ENCODE results near the gene ANKRD33B. TPM values are rescaled to one million over a fixed set of nuclear protein-coding genes. Genes with fewer than 3 reads are reported as not detected.

ANKRD33B gene
- total RNA-seq, 1 experiment from 2014 or later = 6.9 TPM

- Histone ChIP-seq H3T11ph (ENCODE audit: low read length) (no peak overlapping the region), H2AK5ac (ENCODE audit: insufficient read length, low read length) (no peak overlapping the region), H3K4ac (ENCODE audit: low read depth, low read length) (no peak overlapping the region), H3K18ac (ENCODE audit: insufficient read length, low read depth, low read length) (no peak overlapping the region), H2AFZ (ENCODE audit: low read length) (no peak overlapping the region), H4K20me1 (ENCODE audit: control insufficient read depth, insufficient read depth, insufficient read length) (no peaks in the 10 kb centered on the region), H3K14ac (ENCODE audit: insufficient read depth, low read length) (no peak overlapping the region), H4K5ac (ENCODE audit: insufficient read length, low read depth, low read length) (no peak overlapping the region), H3K79me2 (ENCODE audit: insufficient read depth, low read length) (no peaks in the 10 kb centered on the region; the same call in 1 of the 2 replicates), H2BK15ac (ENCODE audit: low read depth, low read length) (no peak overlapping the region), H2BK12ac (ENCODE audit: insufficient read length, low read depth, low read length) (no peak overlapping the region), H3K27ac (ENCODE audit: insufficient read length, low read depth, low read length) (no peak overlapping the region), H4K8ac (replicated peaks; ENCODE audit: insufficient read length, low read depth, low read length) (no peak overlapping the region), H4K91ac (ENCODE audit: insufficient read length, low read depth, low read length) (no peak overlapping the region), H3K23ac (ENCODE audit: insufficient read length, low read depth, low read length) (no peak overlapping the region), H3K27me3 (ENCODE audit: insufficient read depth, low read length) (no peaks in the 10 kb centered on the region), H3K56ac (ENCODE audit: insufficient read length, low read depth, low read length) (no peak overlapping the region), H2BK5ac (ENCODE audit: insufficient read length, low read length) (no peak overlapping the region), H3K9me3 (ENCODE audit: control insufficient read depth, low read depth, low read length) (no peaks in the 10 kb centered on the region), H3K4me2 (ENCODE audit: insufficient read depth, insufficient read length, low read length) (no peak overlapping the region), H2BK20ac (ENCODE audit: low read depth, low read length, poor library complexity, severe bottlenecking) (no peak overlapping the region), H3K79me1 (ENCODE audit: insufficient read depth, low read depth, low read length, poor library complexity, severe bottlenecking) (no peaks in the 10 kb centered on the region), H3K9ac (ENCODE audit: extremely low read depth, insufficient read length, low read length) (no peak overlapping the region), H2BK120ac (ENCODE audit: low read depth, low read length, poor library complexity, severe bottlenecking) (no peak overlapping the region), H3K4me1 (ENCODE audit: insufficient read depth, low read length) (peaks cover 7% of the 10 kb centered on the region; the same call in 1 of the 2 replicates), H3K23me2 (ENCODE audit: insufficient read length, low read depth, low read length, poor library complexity, severe bottlenecking) (no peaks in the 10 kb centered on the region)
- H3K9me3 Mint-ChIP-seq = peaks cover 0 to 4% of the 10 kb centered on the region in 2 experiments; a peak in 1 of 5 replicates
- peaks cover 44 to 45% of the 10 kb centered on the region in 2 experiments for H3K4me1 Mint-ChIP-seq
- H3K4me3 Mint-ChIP-seq = no peak overlapping the region
- no peak for DNase-seq
- no peak overlapping the region for H3K27ac Mint-ChIP-seq
- no peak for TF ChIP-seq CTCF (conservative IDR thresholded peaks at IDR 0.05)
- no peaks in the 10 kb centered on the region; a peak in 1 of 7 replicates for H3K36me3 Mint-ChIP-seq (ENCODE audit: insufficient read depth in 1 of 3, low read depth in 3 of 3)
- peaks cover 9% of the 10 kb centered on the region for H3K27me3 Mint-ChIP-seq (ENCODE audit: low read depth)
- WGBS (ENCODE audit: extremely low coverage, insufficient read length, low lambda C conversion rate) = no CpG with 5 or more reads among the region's 8 CpGs
These were observed 24.4 kb downstream of the ANKRD33B start for GRCh38 chr5:10588109-10588775.
